ENCODE data around the gene KXD1. TPM values are rescaled to one million over a fixed set of nuclear protein-coding genes. Genes with fewer than 3 reads are reported as not detected.

The KXD1 gene
- total and polyA plus RNA-seq, 10 of the 15 experiments (the other 5 are each of a cell fraction or from before 2014, with no cell fraction given), result 27.5 to 209 (median 129) TPM

GRCh38 chr19:18610556-18611326, 53.1 kb downstream of the KXD1 start:
- Histone ChIP-seq H3K4me2 (ENCODE audit: control insufficient read depth, insufficient read depth) (no peak overlapping the region), H4K20me1 (ENCODE audit: control insufficient read depth, insufficient read depth) (peaks cover 2% of the 10 kb centered on the region; the same call in 1 of the 2 replicates), H2AFZ (ENCODE audit: control insufficient read depth, low read depth, low read length) (no peak overlapping the region), H3K4me1 (ENCODE audit: control insufficient read depth, insufficient read depth, low read length) (no peaks in the 10 kb centered on the region), H3K4me3 (no peak overlapping the region), H3K27me3 (replicated peaks in 1 of 2; ENCODE audit: control insufficient read depth in 2 of 2, insufficient read depth in 2 of 2, low read length in 1 of 2) (peaks cover 25 to 27% of the 10 kb centered on the region in 2 experiments), H3K9me3 (replicated peaks; ENCODE audit: control insufficient read depth, insufficient read depth, low read length) (no peaks in the 10 kb centered on the region), H3K36me3 (ENCODE audit: control insufficient read depth in 2 of 2, insufficient read depth in 2 of 2, low read length in 1 of 2) (no peaks in the 10 kb centered on the region), H3K9ac (ENCODE audit: control insufficient read depth, insufficient read depth, low read length) (no peak overlapping the region), H3K27ac (ENCODE audit: control insufficient read depth, insufficient read depth) (no peak overlapping the region), H3K79me2 (ENCODE audit: control insufficient read depth, insufficient read depth, low read length) (no peaks in the 10 kb centered on the region)
- POLR2A ChIA-PET, result no interaction called here
- in situ Hi-C loops (cut with MboI) (no loop called here), intact Hi-C loops (cut with micrococcal nuclease; ENCODE audit: unreplicated experiment) (no loop called here)
- under 1% methylated on average over 19 of the region's 45 CpGs for WGBS (ENCODE audit: insufficient coverage, insufficient replicate concordance, low lambda C conversion rate, missing lambda C conversion rate)
- TF ChIP-seq STAT3 (IDR thresholded peaks at IDR 0.05; ENCODE audit: low read depth, low read length) (no peak), SUZ12 (IDR thresholded peaks at IDR 0.05; ENCODE audit: unreplicated experiment) (peak; percentile 85), SRF (IDR thresholded peaks at IDR 0.05; ENCODE audit: low read depth in 2 of 2, low read length in 2 of 2) (no peak), NFIC (IDR thresholded peaks at IDR 0.05; ENCODE audit: low read depth, low read length) (no peak), BACH1 (IDR thresholded peaks at IDR 0.05; ENCODE audit: borderline replicate concordance) (no peak), WRNIP1 (IDR thresholded peaks at IDR 0.05; ENCODE audit: borderline replicate concordance, low read depth, low read length) (no peak), CBX3 (IDR thresholded peaks at IDR 0.05; ENCODE audit: borderline replicate concordance, low read depth) (no peak), KAT2A (conservative IDR thresholded peaks at IDR 0.05; ENCODE audit: control insufficient read depth, low read depth, low read length) (no peak), SMAD1 (IDR thresholded peaks at IDR 0.05; ENCODE audit: low read depth, partially characterized antibody) (no peak), BCL3 (IDR thresholded peaks at IDR 0.05; ENCODE audit: borderline replicate concordance, insufficient read depth, low read depth, low read length, poor library complexity, severe bottlenecking) (no peak), POLR2AphosphoS5 (IDR thresholded peaks at IDR 0.05; ENCODE audit: low read length) (no peak), EZH2 (IDR thresholded peaks at IDR 0.05; ENCODE audit: borderline replicate concordance, control insufficient read depth, low read depth, low read length) (peak; percentile 94; the same call in 1 of the 2 replicates), POLR2A (IDR thresholded peaks at IDR 0.05; ENCODE audit: low read depth, low read length) (no peak), CBFB (IDR thresholded peaks at IDR 0.05; ENCODE audit: low read depth) (no peak), BHLHE40 (IDR thresholded peaks at IDR 0.05; ENCODE audit: borderline replicate concordance in 1 of 2, low read depth in 2 of 2, low read length in 1 of 2) (no peak)
- no TSS peak for BruUV-seq (replicated peaks)
- CTCF ChIA-PET, result no interaction called here
- FAIRE-seq (no peak), ATAC-seq (no peak), DNase-seq (ENCODE audit: low read depth, low spot score) (no peak)
- RAD21 ChIA-PET (ENCODE audit: unreplicated experiment), result no interaction called here
- SMC1A ChIA-PET (ENCODE audit: uncharacterized antibody, unreplicated experiment), result no interaction called here
